Measurements from ENCODE around the gene GET4. TPM values are rescaled to one million over a fixed set of nuclear protein-coding genes. Genes with fewer than 3 reads are reported as not detected.
"Not testable (repeated sequence)": the region's sequence is repeated elsewhere in the genome, so short reads cannot be mapped to it uniquely, and the experiment has no call there.

GET4 gene
- total RNA-seq, 1 experiment from 2014 or later = 22.0 TPM

GRCh38 chr7:871900-872537, 4.3 kb upstream of the GET4 start:
- H3K4me3 ChIP-seq = no peak overlapping the region
- H3K4me1 ChIP-seq = no peaks in the 10 kb centered on the region
- no peak overlapping the region for H3K27ac ChIP-seq
- H3K9me3 ChIP-seq (replicated peaks) = no peaks in the 10 kb centered on the region
- DNase-seq = no peak
- 0 out of 2 replicates have a peak, but pooled peaks cover 2% of the 10 kb centered on the region for H3K36me3 ChIP-seq
- no peaks in the 10 kb centered on the region for H3K27me3 ChIP-seq

GRCh38 chr7:872685-873084, 3.7 kb upstream of the GET4 start:
- not testable (repeated sequence) for H3K27me3 ChIP-seq; DNase-seq; H3K36me3 ChIP-seq; H3K4me1 ChIP-seq; H3K27ac ChIP-seq; H3K4me3 ChIP-seq; H3K9me3 ChIP-seq (replicated peaks)

- Histone ChIP-seq H3K36me3 (0 out of 2 replicates have a peak, but pooled peaks cover 2% of the 10 kb centered on the region), H3K4me1 (no peaks in the 10 kb centered on the region), H3K9me3 (replicated peaks) (no peaks in the 10 kb centered on the region), H3K4me3 (no peak overlapping the region), H3K27ac (no peak overlapping the region), H3K27me3 (no peaks in the 10 kb centered on the region)
- peak; percentile 57 to 67 for DNase-seq
Observed at GRCh38 chr7:873367-874002, 2.9 kb upstream of the GET4 start.

GRCh38 chr7:874031-874749, 2.2 kb upstream of the GET4 start:
- H3K4me3 ChIP-seq = no peak overlapping the region
- no peak overlapping the region for H3K27ac ChIP-seq
- no peaks in the 10 kb centered on the region for H3K4me1 ChIP-seq
- H3K9me3 ChIP-seq (replicated peaks) = no peaks in the 10 kb centered on the region
- H3K27me3 ChIP-seq = no peaks in the 10 kb centered on the region
- 0 out of 2 replicates have a peak, but pooled peaks cover 2% of the 10 kb centered on the region for H3K36me3 ChIP-seq
- no peak for DNase-seq

GRCh38 chr7:875051-875450, 1.3 kb upstream of the GET4 start:
- H3K4me1 ChIP-seq = no peaks in the 10 kb centered on the region

GRCh38 chr7:875476-876076, 778 bp upstream of the GET4 start:
- Histone ChIP-seq H3K27ac (no peak overlapping the region), H3K27me3 (no peaks in the 10 kb centered on the region), H3K9me3 (replicated peaks) (no peaks in the 10 kb centered on the region), H3K36me3 (0 out of 2 replicates have a peak, but pooled peaks cover 2% of the 10 kb centered on the region), H3K4me3 (no peak overlapping the region), H3K4me1 (no peaks in the 10 kb centered on the region)
- DNase-seq = no peak

More at GRCh38 chr7:875051-875450, 1.3 kb upstream of the GET4 start:
- no peaks in the 10 kb centered on the region for H3K9me3 ChIP-seq (replicated peaks)
- DNase-seq = peak in 1 of 2 experiments; percentile 24
- H3K27ac ChIP-seq = no peak overlapping the region
- H3K4me3 ChIP-seq = no peak overlapping the region
- H3K36me3 ChIP-seq = 0 out of 2 replicates have a peak, but pooled peaks cover 2% of the 10 kb centered on the region
- no peaks in the 10 kb centered on the region for H3K27me3 ChIP-seq

GRCh38 chr7:876972-877311, 588 bp downstream of the GET4 start:
- H3K4me1 ChIP-seq = no peaks in the 10 kb centered on the region
- peak; percentile 38 to 52 for DNase-seq
- H3K4me3 ChIP-seq = peak overlapping the region; percentile 90
- H3K27me3 ChIP-seq = no peaks in the 10 kb centered on the region
- H3K27ac ChIP-seq = no peak overlapping the region
- H3K36me3 ChIP-seq = 0 out of 2 replicates have a peak, but pooled peaks cover 2% of the 10 kb centered on the region
- H3K9me3 ChIP-seq (replicated peaks) = no peaks in the 10 kb centered on the region

GRCh38 chr7:877312-878232, 1.2 kb downstream of the GET4 start:
- peak; percentile 7 to 11 for DNase-seq
- H3K36me3 ChIP-seq = 0 out of 2 replicates have a peak, but pooled peaks cover 2% of the 10 kb centered on the region

GRCh38 chr7:879093-879492, 2.7 kb downstream of the GET4 start:
- H3K4me1 ChIP-seq = no peaks in the 10 kb centered on the region
- no peak for DNase-seq
- no peaks in the 10 kb centered on the region for H3K27me3 ChIP-seq
- H3K27ac ChIP-seq = no peak overlapping the region
- H3K9me3 ChIP-seq (replicated peaks) = no peaks in the 10 kb centered on the region
- no peak overlapping the region for H3K4me3 ChIP-seq
- no peaks in the 10 kb centered on the region for H3K36me3 ChIP-seq

More at GRCh38 chr7:877312-878232, 1.2 kb downstream of the GET4 start:
- Histone ChIP-seq H3K4me1 (no peaks in the 10 kb centered on the region), H3K4me3 (peak overlapping the region; percentile 90), H3K27ac (no peak overlapping the region), H3K9me3 (replicated peaks) (no peaks in the 10 kb centered on the region), H3K27me3 (no peaks in the 10 kb centered on the region)

GRCh38 chr7:879706-880105, 3.4 kb downstream of the GET4 start:
- DNase-seq = no peak
- no peaks in the 10 kb centered on the region for H3K4me1 ChIP-seq
- no peak overlapping the region for H3K27ac ChIP-seq
- H3K9me3 ChIP-seq (replicated peaks) = no peaks in the 10 kb centered on the region
- no peak overlapping the region for H3K4me3 ChIP-seq
- H3K36me3 ChIP-seq = no peaks in the 10 kb centered on the region
- no peaks in the 10 kb centered on the region for H3K27me3 ChIP-seq

GRCh38 chr7:880450-880849, 4.1 kb downstream of the GET4 start:
- Histone ChIP-seq H3K27ac (no peak overlapping the region), H3K4me3 (no peak overlapping the region), H3K4me1 (no peaks in the 10 kb centered on the region), H3K9me3 (replicated peaks) (no peaks in the 10 kb centered on the region), H3K36me3 (no peaks in the 10 kb centered on the region), H3K27me3 (no peaks in the 10 kb centered on the region)
- no peak for DNase-seq

GRCh38 chr7:881441-882234, 5.3 kb downstream of the GET4 start:
- no peak for DNase-seq
- Histone ChIP-seq H3K4me3 (no peak overlapping the region), H3K9me3 (replicated peaks) (no peaks in the 10 kb centered on the region), H3K27me3 (no peaks in the 10 kb centered on the region), H3K4me1 (no peaks in the 10 kb centered on the region), H3K36me3 (no peaks in the 10 kb centered on the region), H3K27ac (no peak overlapping the region)

GRCh38 chr7:882336-883035, 6.1 kb downstream of the GET4 start:
- H3K4me1 ChIP-seq = no peaks in the 10 kb centered on the region
- no peaks in the 10 kb centered on the region for H3K27me3 ChIP-seq
- no peak overlapping the region for H3K4me3 ChIP-seq
- H3K9me3 ChIP-seq (replicated peaks) = no peaks in the 10 kb centered on the region
- H3K36me3 ChIP-seq = no peaks in the 10 kb centered on the region; the same call in 1 of the 2 replicates
- DNase-seq = no peak
- H3K27ac ChIP-seq = no peak overlapping the region
